Measurements from ENCODE around the gene ASCC1. TPM values are rescaled to one million over a fixed set of nuclear protein-coding genes. Genes with fewer than 3 reads are reported as not detected.
"Not testable (repeated sequence)": the region's sequence is repeated elsewhere in the genome, so short reads cannot be mapped to it uniquely, and the experiment has no call there.

The ASCC1 gene
- total RNA-seq, 2 experiments from 2014 or later: 61.6 to 68.5 TPM

DNA sequence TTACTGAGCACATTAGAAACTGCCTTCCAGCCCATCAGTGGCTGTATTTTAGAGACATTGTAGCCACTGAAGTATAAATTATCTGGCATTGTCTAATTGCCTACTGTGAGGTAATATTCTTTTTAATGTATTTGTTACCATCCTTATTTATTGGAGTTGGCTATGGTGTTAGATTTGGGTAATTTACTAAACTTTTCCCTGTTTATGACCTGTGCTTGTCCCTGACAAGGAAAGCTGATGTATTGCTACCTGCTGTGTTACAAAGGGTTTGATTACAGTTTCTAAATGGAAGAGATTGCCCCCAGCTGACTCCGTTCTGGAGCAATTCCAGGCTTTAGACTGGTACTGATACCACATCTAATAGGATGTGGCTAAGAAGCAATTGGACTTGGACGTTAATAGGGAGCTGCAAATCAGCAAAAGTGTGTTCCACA lies 12.3 kb upstream of the ASCC1 start:
- no peak for DNase-seq
- intact Hi-C loops (cut with micrococcal nuclease): no loop called here
- Mint-ChIP-seq H3K27me3 (ENCODE audit: low read depth) (no peaks in the 10 kb centered on the region), H3K36me3 (ENCODE audit: low read depth) (peaks cover 32% of the 10 kb centered on the region), H3K9me3 (no peaks in the 10 kb centered on the region), H3K4me3 (no peak overlapping the region), H3K4me1 (ENCODE audit: low read depth) (peaks cover 49% of the 10 kb centered on the region), H3K27ac (peak overlapping the region; percentile 56)
- CTCF ChIA-PET: interaction anchor here (0.6 to 1.8 kb wide), 9 partner anchors 10 to 274 kb away, joined by 3 to 9 read pairs (median 4); partner anchors contain the start of gene DDIT4

DNA sequence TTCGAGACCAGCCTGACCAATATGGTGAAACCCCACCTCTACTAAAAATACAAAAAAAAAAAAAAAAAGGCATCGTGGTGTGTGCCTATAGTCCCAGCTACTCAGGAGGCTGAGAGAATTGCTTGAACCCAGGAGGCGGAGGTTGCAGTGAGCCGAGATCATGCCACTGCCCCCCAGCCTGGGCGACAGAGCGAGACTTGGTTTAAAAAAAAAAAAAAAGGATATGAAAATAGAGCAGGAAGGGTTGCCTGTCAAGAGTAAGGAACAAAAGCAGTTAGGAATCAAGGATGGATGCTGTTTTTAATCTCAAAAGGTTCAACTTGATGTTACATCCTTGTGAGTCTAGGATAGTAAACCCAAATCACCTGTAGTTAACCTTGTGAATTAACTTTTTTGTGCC lies 11.8 kb upstream of the ASCC1 start:
- intact Hi-C loops (cut with micrococcal nuclease): no loop called here
- CTCF ChIA-PET: interaction anchor here (0.6 to 1.1 kb wide), 2 partner anchors 46 to 109 kb away, joined by 4 read pairs; partner anchors contain the start of gene DDIT4

DNA sequence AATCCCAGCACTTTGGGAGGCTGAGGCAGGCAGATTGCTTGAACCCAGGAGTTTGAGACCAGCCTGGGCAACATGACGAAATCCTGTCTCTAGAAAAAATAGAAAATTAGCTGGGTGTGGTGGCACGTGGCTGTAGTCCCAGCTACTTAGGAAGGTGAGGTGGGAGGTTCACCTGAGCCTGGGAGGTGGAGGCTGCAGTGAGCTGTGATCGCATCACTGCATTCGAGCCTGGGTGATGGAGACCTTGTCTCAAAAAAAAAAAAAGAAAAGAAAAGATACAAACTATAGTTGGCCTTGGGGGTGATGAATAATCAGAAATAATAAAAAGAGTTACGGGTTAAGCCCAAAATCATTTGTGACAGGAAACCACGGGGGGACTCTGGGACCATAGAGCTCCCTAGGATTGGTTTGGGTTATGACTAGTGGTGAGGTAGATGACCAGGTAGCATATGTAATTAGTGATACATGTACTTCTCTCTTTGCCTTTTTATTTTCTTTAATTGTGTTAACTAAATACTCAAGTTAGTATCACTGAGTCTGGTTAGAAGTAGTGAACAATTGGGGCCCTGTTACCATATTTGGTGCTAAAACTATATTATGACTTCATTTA lies 10.4 kb upstream of the ASCC1 start:
- no peak for DNase-seq
- H3K36me3 Mint-ChIP-seq (ENCODE audit: low read depth): peaks cover 26% of the 10 kb centered on the region
- CTCF ChIA-PET: interaction anchor here (0.7 to 4.0 kb wide), 7 partner anchors 21 to 330 kb away, joined by 3 to 43 read pairs (median 3); no protein-coding TSS in a partner anchor
- H3K9me3 Mint-ChIP-seq: no peaks in the 10 kb centered on the region
- intact Hi-C loops (cut with micrococcal nuclease): no loop called here
- H3K4me1 Mint-ChIP-seq (ENCODE audit: low read depth): peaks cover 61% of the 10 kb centered on the region
- no peak overlapping the region for H3K4me3 Mint-ChIP-seq
- peak overlapping the region; percentile 51 for H3K27ac Mint-ChIP-seq
- no peaks in the 10 kb centered on the region for H3K27me3 Mint-ChIP-seq (ENCODE audit: low read depth)

More for the DNA sequence above, 11.8 kb upstream of the ASCC1 start:
- H3K9me3 Mint-ChIP-seq: no peaks in the 10 kb centered on the region
- no peak for DNase-seq
- no peak overlapping the region for H3K4me3 Mint-ChIP-seq
- H3K27ac Mint-ChIP-seq: peak overlapping the region; percentile 56
- peaks cover 53% of the 10 kb centered on the region for H3K4me1 Mint-ChIP-seq (ENCODE audit: low read depth)
- H3K36me3 Mint-ChIP-seq (ENCODE audit: low read depth): peaks cover 27% of the 10 kb centered on the region
- H3K27me3 Mint-ChIP-seq (ENCODE audit: low read depth): no peaks in the 10 kb centered on the region

DNA sequence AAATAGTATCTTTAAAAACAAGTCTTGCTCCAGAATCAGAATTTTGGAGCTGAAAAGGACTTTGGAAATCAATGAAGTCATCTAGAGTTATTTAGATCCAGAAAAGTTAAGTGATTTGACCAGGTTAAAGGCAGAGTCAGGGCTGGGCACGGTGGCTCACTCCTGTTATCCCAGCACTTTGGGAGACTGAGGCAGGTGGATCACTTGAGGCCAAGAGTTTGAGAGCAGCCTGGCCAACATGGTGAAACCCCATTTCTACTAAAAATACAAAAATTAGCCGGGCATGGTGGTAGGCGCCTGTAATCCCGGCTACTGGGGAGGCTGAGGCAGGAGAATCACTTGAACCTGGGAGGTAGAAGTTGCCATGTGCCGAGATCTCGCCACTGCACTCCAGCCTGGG lies 8.1 kb upstream of the ASCC1 start:
- CTCF ChIA-PET: interaction anchor here (0.6 to 4.0 kb wide), 17 partner anchors 13 to 328 kb away, joined by 3 to 43 read pairs (median 4); no protein-coding TSS in a partner anchor
- H3K4me3 Mint-ChIP-seq: not testable (repeated sequence)

DNA sequence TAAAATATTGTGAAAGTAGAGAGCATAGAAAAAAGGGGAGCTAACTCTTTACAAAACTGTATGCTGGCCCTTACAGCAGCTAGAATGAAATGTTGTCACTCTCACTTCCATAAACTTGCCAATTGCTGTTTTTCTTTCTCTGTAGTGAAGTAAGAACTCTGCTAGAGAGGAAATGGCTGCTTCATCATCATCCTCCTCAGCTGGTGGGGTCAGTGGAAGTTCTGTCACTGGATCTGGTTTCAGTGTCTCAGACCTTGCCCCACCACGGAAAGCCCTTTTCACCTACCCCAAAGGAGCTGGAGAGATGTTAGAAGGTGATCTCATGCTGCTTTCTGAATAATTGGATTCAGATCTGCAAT lies 7.6 kb upstream of the ASCC1 start:
- intact Hi-C loops (cut with micrococcal nuclease): loop anchor here (1.0 to 5.0 kb wide), 4 partner anchors 91 to 327 kb away; no protein-coding TSS in a partner anchor
- H3K27me3 Mint-ChIP-seq (ENCODE audit: low read depth): no peaks in the 10 kb centered on the region

More for the DNA sequence above, 8.1 kb upstream of the ASCC1 start:
- intact Hi-C loops (cut with micrococcal nuclease): loop anchor here (5.0 kb wide), 1 partner anchor 267 kb away; no protein-coding TSS in a partner anchor
- Mint-ChIP-seq H3K36me3 (ENCODE audit: low read depth) (peaks cover 31% of the 10 kb centered on the region), H3K27ac (peak overlapping the region; percentile 89), H3K4me1 (ENCODE audit: low read depth) (peaks cover 62% of the 10 kb centered on the region)
- DNase-seq; H3K9me3 Mint-ChIP-seq; H3K27me3 Mint-ChIP-seq (ENCODE audit: low read depth): not testable (repeated sequence)

DNA sequence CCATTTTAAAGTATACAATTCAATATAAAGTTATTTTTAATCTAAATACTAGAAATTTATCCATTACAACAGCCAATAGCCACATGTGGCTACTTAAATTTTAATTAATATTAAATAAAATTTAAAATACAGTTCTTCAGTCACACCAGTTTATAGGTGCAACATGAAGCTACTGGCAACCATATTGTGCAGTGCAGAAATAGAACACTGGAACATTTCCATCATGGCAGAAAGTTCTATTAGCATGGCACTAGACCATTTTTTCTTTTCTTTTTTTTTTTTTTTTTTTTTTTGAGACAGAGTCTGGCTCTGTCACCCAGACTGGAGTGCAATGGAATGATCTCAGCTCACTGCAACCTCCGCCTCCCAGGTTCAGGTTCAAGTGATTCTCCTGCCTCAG lies 5.2 kb upstream of the ASCC1 start:
- Mint-ChIP-seq H3K27me3 (ENCODE audit: low read depth) (no peaks in the 10 kb centered on the region), H3K9me3 (no peaks in the 10 kb centered on the region), H3K36me3 (ENCODE audit: low read depth) (peaks cover 38% of the 10 kb centered on the region), H3K4me1 (ENCODE audit: low read depth) (peaks cover 64% of the 10 kb centered on the region), H3K27ac (no peak overlapping the region), H3K4me3 (no peak overlapping the region)
- CTCF ChIA-PET: interaction anchor here (0.6 to 2.7 kb wide), 10 partner anchors 40 to 325 kb away, joined by 3 to 30 read pairs (median 6); no protein-coding TSS in a partner anchor
- intact Hi-C loops (cut with micrococcal nuclease): loop anchor here (5.0 kb wide), 1 partner anchor 264 kb away; no protein-coding TSS in a partner anchor
- DNase-seq: no peak

More for the DNA sequence above, 7.6 kb upstream of the ASCC1 start:
- Mint-ChIP-seq H3K27ac (peak overlapping the region; percentile 89), H3K4me3 (no peak overlapping the region), H3K4me1 (ENCODE audit: low read depth) (peaks cover 63% of the 10 kb centered on the region), H3K36me3 (ENCODE audit: low read depth) (peaks cover 35% of the 10 kb centered on the region), H3K9me3 (no peaks in the 10 kb centered on the region)
- peak; percentile 44 for DNase-seq
- CTCF ChIA-PET: interaction anchor here (0.6 to 4.0 kb wide), 18 partner anchors 14 to 327 kb away, joined by 3 to 43 read pairs (median 4); no protein-coding TSS in a partner anchor

DNA sequence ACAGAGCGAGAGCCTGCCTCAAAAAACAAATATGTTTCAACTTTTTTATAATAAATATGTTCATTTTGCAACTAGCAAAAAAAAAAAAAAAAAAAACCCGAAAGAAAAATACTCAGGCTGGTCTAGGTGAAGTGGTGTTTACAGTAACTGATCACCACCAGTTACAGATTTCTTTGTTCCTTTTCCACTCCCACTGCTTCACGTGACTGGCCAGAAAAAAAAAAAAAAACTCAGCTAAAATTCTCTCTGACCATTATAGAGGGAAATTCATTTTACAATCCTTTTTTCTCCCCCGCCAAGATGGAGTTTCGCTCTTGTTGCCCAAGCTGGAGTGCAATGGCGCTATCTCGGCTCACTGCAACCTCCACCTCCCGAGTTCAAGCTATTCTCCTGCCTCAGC lies 4.6 kb upstream of the ASCC1 start:
- intact Hi-C loops (cut with micrococcal nuclease): loop anchor here (5.0 kb wide), 1 partner anchor 263 kb away; no protein-coding TSS in a partner anchor
- H3K4me3 Mint-ChIP-seq: no peak overlapping the region
- DNase-seq: no peak
- CTCF ChIA-PET: interaction anchor here (0.6 to 2.7 kb wide), 9 partner anchors 25 to 268 kb away, joined by 3 to 30 read pairs (median 6); no protein-coding TSS in a partner anchor
- peaks cover 38% of the 10 kb centered on the region for H3K36me3 Mint-ChIP-seq (ENCODE audit: low read depth)
- no peaks in the 10 kb centered on the region for H3K9me3 Mint-ChIP-seq
- H3K27me3 Mint-ChIP-seq (ENCODE audit: low read depth): no peaks in the 10 kb centered on the region
- H3K4me1 Mint-ChIP-seq (ENCODE audit: low read depth): peaks cover 63% of the 10 kb centered on the region
- H3K27ac Mint-ChIP-seq: peak overlapping the region; percentile 98

DNA sequence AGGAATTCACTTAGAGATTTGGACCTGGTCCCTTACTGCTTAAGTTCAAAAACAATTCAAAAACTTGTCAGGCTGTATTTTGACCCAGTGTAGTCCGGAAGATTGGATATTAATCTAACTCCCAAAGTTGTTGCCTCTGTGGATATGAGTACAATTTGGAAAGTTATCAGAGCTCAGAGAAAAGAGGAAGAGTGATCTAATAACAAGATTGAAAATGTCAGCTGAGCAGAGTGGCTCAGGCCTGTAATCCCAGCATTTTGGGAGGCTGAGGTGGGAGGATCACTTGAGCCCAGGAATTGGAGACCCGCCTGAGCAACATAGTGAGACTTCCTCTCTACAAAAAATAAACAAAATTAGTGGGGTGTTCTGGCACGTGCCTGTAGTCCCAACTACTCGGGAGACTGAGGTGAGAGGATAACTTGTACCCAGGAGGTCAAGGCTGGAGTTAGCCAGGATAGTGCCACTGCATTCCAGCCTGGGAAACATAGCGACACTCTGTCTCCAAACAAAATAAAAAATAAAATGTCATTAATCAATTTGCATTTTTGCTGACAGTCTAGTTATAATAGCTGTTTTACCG lies 3.2 kb upstream of the ASCC1 start:
- H3K27ac Mint-ChIP-seq: peak overlapping the region; percentile 98

DNA sequence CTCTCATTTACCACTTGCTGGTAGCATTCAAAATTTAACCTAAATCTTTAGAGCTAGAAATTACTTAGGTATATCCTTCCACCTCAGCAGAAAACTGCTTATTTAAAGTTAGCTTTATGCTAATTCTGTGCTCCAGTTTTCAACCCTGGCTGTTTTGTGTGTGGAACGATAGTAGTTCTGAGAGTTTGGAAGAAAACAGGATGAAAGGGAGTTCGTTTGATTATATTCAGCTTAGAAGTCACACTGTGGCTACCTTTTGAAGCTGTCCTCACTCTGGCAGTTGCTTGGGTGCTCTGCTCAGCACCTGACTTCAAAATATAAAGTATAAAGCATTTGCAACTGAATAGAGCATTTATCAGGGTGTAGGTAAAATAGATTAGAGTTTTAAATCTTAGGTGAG lies 2.6 kb upstream of the ASCC1 start:
- Mint-ChIP-seq H3K9me3 (no peaks in the 10 kb centered on the region), H3K27ac (peak overlapping the region; percentile 98), H3K36me3 (ENCODE audit: low read depth) (peaks cover 34% of the 10 kb centered on the region), H3K4me3 (peak overlapping the region; percentile 69), H3K4me1 (ENCODE audit: low read depth) (peaks cover 65% of the 10 kb centered on the region), H3K27me3 (ENCODE audit: low read depth) (no peaks in the 10 kb centered on the region)
- no peak for DNase-seq
- CTCF ChIA-PET: interaction anchor here (0.8 to 2.3 kb wide), 9 partner anchors 10 to 286 kb away, joined by 3 to 15 read pairs (median 3); no protein-coding TSS in a partner anchor
- intact Hi-C loops (cut with micrococcal nuclease): loop anchor here (1.0 to 10.0 kb wide), 8 partner anchors 43 to 1276 kb away; partner anchors contain the start of genes DDIT4, DNAJC9 and PPP3CB

More for the DNA sequence above, 3.2 kb upstream of the ASCC1 start:
- Mint-ChIP-seq H3K4me3 (peak overlapping the region; percentile 69), H3K36me3 (ENCODE audit: low read depth) (peaks cover 38% of the 10 kb centered on the region), H3K9me3 (no peaks in the 10 kb centered on the region), H3K4me1 (ENCODE audit: low read depth) (peaks cover 69% of the 10 kb centered on the region), H3K27me3 (ENCODE audit: low read depth) (no peaks in the 10 kb centered on the region)
- intact Hi-C loops (cut with micrococcal nuclease): loop anchor here (5.0 to 10.0 kb wide), 2 partner anchors 1028 to 1275 kb away; partner anchors contain the start of genes DNAJC9 and PPP3CB
- CTCF ChIA-PET: interaction anchor here (0.7 to 2.3 kb wide), 13 partner anchors 10 to 286 kb away, joined by 3 to 15 read pairs (median 3); no protein-coding TSS in a partner anchor
- DNase-seq: no peak

DNA sequence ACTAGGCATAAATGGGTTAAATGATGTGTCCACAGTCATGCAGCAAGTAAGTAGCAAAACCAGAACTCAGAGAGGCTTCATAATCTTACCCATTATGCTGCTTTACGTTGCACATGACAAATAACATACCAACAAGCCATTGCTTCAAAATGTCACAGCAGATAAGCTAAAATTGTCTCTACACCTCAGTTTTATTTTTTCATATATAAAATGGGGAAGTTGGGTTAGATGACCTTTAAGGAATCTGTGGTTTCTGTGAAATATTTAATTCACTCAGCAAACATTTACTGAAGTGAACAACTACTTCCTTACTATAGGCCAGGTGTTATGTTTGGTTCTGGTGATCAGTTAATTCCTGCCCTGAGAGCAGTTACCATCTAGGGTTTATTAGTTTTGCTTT lies 2.2 kb upstream of the ASCC1 start:
- Mint-ChIP-seq H3K36me3 (ENCODE audit: low read depth) (peaks cover 30% of the 10 kb centered on the region), H3K4me3 (peak overlapping the region; percentile 69), H3K4me1 (ENCODE audit: low read depth) (peaks cover 65% of the 10 kb centered on the region), H3K27me3 (ENCODE audit: low read depth) (no peaks in the 10 kb centered on the region), H3K27ac (peak overlapping the region; percentile 98), H3K9me3 (no peaks in the 10 kb centered on the region)
- intact Hi-C loops (cut with micrococcal nuclease): loop anchor here (1.0 to 10.0 kb wide), 8 partner anchors 43 to 1276 kb away; partner anchors contain the start of genes DDIT4, DNAJC9 and PPP3CB
- CTCF ChIA-PET: interaction anchor here (0.8 to 2.3 kb wide), 7 partner anchors 9 to 285 kb away, joined by 3 to 15 read pairs (median 3); no protein-coding TSS in a partner anchor
- DNase-seq: no peak

DNA sequence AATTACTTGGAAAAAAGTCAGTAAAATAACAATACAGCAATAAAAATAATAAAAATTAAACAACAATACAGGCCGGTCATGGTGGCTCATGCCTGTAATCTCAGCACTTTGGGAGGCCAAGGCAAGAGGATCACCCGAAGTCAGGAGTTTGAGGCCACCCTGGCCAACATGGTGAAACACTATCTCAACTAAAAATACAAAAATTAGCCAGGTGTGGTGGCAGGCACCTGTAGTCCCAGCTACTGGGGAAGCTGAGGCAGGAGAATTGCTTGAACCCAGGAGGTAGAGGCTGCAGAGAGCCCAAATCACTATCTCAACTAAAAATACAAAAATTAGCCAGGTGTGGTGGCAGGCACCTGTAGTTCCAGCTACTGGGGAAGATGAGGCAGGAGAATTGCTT lies 4.2 kb downstream of the ASCC1 start:
- not testable (repeated sequence) for H3K27ac Mint-ChIP-seq; H3K27me3 Mint-ChIP-seq (ENCODE audit: low read depth); H3K4me3 Mint-ChIP-seq; H3K9me3 Mint-ChIP-seq; DNase-seq
- intact Hi-C loops (cut with micrococcal nuclease): loop anchor here (10.0 kb wide), 1 partner anchor 1283 kb away; the partner anchor contains the start of gene PPP3CB
- H3K4me1 Mint-ChIP-seq (ENCODE audit: low read depth): peaks cover 50% of the 10 kb centered on the region
- H3K36me3 Mint-ChIP-seq (ENCODE audit: low read depth): peaks cover 27% of the 10 kb centered on the region
- CTCF ChIA-PET: interaction anchor here (0.6 to 0.7 kb wide), 4 partner anchors 11 to 1100 kb away, joined by 3 to 6 read pairs (median 4); no protein-coding TSS in a partner anchor

Measured in activated naive CD4-positive, alpha-beta T cell treated with anti-CD3 and anti-CD28 coated beads for 36 hours (primary cell).